GM21423 (cell line): ENCODE measurements around the gene CLDN4.
"Not testable (repeated sequence)": the region's sequence is repeated elsewhere in the genome, so short reads cannot be mapped to it uniquely, and the experiment has no call there.

ENCODE experiments used
- ATAC-seq: cut with Tn5 transposase; IDR thresholded peaks from one replicate; pipeline ENCODE4 v1.9.1; 2021; ENCODE audit warnings: mild to moderate bottlenecking, moderate library complexity; ENCODE audit not compliant: unreplicated experiment

Gene CLDN4

DNA sequence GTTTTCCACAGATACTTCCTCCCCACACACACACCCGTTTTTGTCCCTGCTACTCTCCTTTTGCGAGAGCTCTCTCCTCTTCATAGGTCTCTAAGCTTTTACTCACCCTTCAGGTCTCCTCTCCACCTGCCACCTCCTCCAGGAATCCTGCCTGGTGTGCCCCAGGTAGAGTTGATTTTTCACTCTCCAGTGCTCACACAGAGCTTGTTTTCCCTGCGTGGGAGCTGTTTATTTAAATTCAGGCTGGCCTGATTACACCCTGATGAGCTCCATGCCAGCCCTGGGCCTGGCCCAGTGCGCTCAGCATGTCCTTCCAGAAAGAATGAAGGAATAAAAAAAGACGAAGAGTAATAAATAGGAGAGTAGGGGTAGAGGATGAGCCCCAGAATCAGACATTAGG lies 7.5 kb upstream of the CLDN4 start:
- ATAC-seq, result no peak

DNA sequence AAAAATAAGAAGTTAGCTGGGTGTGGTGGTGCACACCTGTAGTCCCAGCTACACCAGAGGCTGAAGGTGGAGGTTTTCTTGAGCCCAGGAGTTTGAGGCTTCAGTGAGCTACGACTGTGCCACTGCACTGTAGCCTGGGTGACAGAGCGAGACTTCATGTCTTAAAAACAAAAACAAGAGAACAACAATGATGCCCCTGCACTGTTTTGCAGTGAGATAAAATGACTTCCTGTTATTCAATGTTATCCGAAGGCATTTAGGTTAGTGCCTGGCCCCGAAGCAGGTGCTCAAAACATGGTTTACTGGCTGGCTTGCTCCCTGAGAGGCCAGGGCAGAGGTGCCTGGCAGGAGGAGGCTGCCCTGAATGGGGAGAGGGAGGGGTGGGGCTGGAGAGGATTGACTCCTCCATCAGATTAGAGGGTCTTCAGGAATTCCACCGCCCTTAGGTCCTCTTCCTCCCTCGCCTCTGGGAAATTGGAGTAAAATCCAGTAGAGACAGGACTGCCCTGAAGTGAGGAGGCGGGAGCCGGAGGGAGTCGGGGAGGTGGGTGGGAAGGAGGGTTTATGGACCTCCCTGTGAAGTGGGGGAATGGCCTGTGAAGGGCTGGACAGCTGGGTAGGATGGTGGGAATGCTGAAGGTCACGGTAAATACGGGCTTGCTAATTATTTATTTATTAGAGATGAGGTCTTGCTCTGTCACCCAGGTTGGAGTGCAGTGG lies 6.8 kb upstream of the CLDN4 start:
- no peak for ATAC-seq

DNA sequence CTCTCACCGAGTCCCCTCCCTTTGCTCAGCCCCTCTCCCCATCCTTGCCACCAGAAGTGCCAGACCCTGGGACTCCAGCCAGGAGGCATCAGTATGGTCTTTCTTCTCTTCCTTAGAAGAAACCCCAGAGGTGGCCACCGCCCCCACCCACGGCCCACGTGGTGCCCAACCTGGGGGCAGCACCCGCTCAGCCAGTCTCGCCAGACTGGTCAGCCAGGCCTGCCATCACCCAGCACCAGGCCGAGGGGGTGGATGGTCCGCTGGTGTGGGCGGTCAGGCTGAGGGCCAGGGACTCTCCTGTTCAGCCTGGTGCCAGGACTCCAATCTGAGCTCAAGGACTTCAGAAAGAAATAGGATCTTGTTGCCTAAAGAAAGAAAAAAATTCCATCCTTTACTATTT lies 5.8 kb upstream of the CLDN4 start:
- no peak for ATAC-seq

DNA sequence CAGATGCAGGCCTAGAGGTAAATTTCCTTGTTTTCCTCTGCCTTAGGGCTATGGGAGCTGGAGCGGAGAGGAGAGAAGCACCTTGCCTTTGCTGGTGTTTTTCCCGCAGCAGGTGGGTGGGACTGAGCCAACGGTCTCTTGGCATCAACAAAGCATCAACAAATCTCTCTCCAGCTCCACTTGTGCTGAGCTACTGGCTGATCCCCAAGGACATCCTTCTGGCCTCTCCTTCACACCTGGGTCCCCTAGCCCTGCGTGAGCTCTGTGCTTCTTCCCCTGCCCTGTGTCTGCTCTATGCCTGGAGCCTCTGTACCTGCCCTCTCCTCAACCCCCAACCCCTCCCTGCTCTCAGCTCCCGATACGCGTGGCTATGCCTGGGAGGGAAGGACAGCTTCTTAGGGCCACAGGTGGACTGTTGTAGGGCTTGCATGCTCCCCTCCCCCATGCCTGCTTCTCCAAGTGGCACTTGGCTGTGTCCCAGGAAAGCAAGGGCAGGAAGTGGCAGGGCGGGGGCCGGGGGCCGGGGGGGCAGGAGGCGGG lies 3.2 kb upstream of the CLDN4 start:
- no peak for ATAC-seq

DNA sequence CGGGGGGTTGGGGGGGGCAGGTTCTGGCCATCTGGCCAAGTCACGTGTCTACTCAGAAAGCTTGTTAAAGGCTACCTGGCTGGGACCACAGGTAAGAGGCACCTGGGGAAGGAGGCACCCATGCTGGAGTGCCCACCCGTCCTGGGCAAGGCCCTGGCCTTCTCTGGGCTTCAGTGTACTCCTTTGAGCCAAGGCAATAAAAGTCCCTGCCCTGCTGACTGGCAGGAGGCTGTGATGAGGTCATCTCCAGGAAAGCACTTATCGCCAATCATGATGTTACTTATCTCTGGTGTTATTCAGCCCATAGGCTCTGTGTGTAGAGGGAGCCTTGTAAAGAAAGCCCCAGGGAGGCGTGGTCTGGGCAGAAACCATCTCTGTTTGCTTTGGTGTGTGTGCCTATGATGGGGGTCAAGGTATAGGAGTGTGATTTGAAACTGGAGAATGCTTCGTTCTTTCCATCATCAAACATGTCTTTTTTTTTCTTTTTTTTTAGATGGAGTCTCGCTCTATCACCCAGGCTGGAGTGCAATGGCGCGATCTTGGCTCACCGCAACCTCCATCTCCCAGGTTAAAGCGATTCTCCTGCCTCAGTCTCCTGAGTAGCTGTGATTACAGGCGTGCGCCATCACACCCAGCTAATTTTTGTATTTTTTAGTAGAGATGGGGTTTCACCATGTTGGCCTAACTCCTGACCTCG lies 2.5 kb upstream of the CLDN4 start:
- ATAC-seq, result no peak

DNA sequence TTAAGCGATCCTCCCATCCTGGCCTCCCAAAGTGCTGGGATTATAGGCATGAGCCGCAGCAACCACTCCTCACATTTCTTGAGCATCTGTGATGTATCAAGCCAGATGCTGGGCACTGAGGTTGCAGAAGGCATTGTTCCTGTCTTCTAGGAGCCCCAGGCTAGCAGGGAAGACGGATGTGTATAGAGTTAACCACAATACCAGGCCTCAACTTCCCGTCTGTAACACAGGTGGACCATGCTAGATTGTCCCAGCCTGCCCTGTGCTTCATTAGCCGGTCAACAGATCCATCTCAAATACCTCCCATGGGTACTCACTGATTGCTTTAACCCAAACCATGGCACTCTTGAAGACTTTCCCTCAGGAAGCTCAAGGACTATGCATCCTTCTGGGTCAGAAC lies 1.8 kb upstream of the CLDN4 start:
- ATAC-seq, result no peak

DNA sequence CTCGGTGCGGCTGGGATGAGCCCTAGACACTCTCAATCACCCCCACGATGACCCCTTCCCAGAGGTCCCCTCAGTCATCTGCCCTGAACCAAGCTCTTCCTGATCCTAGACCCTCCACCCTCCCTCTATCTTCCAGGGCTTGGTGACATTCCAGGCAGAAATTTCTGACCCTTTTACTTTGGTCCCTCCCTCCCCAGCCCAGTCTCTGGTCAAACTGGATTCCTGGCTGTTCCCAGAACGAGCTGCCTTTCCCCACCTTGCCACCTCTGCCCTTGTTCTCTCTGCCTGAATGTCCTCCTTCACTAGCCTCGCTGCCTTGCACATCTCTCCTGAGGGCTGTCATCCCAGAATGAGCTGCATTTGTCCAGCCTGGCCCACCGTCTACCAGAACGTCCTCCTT lies 1.3 kb upstream of the CLDN4 start:
- ATAC-seq, result no peak

DNA sequence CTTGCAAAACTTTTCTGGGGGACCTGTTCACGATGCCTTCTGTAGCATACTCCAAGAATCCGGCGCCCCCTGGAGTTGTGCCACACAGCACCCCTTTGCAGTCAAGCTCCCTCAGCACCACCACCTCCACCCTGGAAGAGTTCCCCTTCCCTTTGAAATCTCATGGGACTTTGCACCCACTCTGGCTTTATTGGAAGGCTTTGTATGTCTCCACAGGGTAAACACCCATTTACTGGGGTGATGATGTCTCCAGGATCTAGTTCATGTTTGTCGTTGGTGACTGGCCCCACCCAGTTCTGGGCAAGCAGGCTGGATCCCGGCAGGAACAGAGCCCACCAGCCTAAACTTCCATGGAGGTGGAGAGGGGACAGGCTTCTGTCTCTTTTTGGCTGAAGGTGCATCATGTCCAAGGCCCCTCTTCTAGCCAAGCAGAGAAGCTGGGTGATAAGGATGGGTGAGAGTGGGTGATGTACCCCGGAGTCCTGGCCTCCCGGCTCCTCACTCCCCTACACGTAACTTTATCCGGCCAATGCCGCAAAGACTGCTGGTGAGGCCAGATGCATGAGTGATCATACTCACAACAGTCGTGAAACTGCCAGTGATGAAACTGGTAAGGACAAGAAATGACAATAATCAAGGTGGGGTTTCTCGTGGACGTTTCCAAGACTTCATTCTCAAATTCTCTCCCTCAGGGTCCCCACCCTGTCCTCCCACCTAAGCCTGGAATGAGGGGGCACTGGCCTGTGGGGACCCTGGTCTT lies 695 bp upstream of the CLDN4 start:
- no peak for ATAC-seq

DNA sequence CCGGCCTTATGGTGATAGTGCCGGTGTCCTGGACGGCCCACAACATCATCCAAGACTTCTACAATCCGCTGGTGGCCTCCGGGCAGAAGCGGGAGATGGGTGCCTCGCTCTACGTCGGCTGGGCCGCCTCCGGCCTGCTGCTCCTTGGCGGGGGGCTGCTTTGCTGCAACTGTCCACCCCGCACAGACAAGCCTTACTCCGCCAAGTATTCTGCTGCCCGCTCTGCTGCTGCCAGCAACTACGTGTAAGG lies 713 bp downstream of the CLDN4 start:
- no peak for ATAC-seq

DNA sequence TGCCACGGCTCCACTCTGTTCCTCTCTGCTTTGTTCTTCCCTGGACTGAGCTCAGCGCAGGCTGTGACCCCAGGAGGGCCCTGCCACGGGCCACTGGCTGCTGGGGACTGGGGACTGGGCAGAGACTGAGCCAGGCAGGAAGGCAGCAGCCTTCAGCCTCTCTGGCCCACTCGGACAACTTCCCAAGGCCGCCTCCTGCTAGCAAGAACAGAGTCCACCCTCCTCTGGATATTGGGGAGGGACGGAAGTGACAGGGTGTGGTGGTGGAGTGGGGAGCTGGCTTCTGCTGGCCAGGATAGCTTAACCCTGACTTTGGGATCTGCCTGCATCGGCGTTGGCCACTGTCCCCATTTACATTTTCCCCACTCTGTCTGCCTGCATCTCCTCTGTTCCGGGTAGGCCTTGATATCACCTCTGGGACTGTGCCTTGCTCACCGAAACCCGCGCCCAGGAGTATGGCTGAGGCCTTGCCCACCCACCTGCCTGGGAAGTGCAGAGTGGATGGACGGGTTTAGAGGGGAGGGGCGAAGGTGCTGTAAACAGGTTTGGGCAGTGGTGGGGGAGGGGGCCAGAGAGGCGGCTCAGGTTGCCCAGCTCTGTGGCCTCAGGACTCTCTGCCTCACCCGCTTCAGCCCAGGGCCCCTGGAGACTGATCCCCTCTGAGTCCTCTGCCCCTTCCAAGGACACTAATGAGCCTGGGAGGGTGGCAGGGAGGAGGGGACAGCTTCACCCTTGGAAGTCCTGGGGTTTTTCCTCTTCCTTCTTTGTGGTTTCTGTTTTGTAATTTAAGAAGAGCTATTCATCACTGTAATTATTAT lies 1.2 kb downstream of the CLDN4 start:
- no peak for ATAC-seq

DNA sequence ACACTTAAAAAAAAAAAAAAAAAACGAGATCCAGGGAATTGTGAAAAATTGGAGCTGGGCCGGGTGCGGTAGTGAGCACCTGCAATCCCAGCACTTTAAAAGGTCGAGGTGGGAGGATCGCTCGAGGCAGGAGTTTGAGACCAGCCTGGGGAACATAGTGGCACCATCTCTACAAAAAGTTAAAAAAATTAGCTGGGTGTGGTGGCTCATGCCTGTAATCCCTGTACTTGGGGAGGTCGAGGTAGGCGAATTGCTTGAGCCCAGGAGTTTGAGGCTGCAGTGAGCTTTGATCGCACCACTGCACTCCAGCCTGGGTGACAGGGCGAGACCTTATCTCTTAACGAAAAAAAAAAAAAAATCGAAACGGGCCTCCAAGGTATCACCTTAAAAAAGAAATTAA lies 2.0 kb downstream of the CLDN4 start:
- ATAC-seq, result no peak

DNA sequence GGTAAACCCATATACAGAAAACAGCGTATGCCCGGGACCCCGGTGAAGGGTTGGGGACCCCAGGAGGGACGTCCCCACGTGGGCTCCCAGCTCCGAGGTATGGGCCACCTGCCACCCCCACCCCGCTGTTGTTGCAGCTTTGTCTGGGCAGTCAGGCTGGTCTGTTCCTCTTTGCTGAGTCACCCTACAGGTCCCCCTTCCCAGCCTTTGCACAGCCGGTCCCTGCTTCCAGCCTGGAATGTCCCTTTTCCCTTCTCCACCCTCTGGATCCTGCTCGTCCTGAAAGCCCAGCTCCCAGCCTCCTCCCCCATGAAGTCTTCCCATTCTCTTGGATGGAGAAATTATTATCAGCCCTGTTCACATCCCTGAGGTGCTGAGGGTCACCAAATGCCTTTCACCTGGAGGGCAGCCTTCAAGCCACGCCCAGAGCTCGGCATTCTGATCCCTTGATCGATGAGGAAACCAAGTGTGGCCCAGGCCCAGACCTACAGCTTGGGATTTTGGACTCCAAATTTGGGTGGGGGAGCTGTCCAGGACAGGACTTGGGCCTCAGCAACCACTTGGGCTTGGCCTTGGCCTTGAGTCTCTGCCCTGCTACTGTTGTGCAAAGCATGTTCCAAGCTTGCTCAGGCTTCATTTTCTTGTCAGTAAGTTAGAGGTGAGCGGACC lies 2.6 kb downstream of the CLDN4 start:
- ATAC-seq, result no peak

DNA sequence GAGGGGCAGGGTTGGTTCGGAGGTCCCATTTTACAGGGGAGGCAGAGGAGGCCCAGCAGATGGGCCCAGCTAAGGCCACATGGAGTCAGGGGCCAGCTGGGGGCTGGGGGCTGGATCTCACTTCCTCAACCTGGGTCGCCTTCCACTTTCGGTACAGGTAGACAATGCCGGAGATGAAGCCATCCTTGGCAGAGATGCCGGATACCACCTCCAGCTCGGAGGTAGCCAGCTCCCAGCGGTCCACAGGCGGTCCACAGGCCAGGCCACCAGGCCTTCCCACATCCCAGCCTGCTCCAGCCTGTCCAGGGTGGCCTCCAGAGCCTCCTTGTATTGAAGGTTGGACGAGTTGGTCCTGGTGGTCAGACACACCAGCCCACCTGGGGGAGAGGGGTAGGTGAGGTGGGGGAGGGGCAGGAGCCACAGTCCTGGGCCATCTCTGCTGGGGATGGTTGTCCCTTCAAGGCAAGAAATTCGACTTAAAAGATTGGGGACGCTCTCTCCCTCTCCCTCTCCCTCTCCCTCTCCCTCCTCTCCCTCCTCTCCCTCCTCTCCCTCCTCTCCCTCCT lies 3.9 kb downstream of the CLDN4 start:
- no peak for ATAC-seq

DNA sequence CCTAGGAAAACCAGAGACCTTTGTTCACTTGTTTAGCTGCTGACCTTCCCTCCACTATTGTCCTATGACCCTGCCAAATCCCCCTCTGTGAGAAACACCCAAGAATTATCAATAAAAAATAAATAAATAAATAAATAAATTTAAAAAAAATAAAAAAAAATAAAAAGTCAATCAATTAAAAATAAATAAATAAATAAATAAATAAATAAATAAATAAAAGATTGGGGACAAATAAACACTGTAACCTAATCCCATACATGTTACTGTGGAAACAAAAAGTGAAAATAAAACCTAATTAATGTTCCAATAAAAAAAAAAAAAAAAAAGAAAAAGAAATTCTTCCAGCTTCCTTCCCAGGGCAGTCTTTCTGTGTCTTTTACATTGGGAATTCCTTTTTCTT lies 6.4 kb downstream of the CLDN4 start:
- not testable (repeated sequence) for ATAC-seq

DNA sequence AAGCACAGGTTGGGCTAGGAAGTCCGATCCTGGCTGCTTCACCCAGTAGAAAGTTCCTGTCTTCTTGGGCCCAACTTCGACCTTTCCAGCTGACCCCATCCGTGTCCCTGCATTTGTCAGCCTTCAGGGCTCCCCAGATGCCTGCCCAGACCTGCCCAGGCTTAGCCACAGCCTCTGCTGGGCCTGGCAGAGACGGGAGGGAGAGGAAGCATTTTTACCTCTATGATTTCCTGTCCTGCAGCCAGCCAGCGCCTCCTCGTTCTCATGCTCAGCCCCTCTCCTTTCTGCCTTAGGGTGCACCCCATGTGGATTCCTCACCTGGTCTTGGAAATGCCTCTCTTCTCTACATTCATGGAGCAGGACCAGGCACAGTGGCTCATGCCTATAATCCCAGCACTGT lies 7.8 kb downstream of the CLDN4 start:
- ATAC-seq, result no peak

DNA sequence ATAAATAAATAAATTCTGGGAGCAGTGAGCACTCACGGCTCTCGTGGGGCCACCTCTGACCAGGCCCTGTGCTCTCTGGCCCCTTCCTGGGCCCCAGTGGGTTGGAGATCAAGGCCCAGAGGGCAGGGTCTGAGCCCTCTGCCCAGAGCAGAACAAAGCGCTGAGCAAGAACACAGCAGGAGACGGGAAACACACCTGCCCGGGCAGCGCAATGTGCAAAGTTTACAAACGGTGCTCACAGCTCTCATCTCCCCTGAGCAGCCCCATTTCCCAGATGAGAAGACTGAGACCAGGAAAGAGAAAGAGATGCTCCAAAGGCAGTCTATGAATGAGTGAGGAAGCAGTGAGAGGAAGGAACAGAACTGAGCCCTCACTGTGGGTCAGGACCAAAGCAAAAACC lies 8.5 kb downstream of the CLDN4 start:
- ATAC-seq, result no peak

DNA sequence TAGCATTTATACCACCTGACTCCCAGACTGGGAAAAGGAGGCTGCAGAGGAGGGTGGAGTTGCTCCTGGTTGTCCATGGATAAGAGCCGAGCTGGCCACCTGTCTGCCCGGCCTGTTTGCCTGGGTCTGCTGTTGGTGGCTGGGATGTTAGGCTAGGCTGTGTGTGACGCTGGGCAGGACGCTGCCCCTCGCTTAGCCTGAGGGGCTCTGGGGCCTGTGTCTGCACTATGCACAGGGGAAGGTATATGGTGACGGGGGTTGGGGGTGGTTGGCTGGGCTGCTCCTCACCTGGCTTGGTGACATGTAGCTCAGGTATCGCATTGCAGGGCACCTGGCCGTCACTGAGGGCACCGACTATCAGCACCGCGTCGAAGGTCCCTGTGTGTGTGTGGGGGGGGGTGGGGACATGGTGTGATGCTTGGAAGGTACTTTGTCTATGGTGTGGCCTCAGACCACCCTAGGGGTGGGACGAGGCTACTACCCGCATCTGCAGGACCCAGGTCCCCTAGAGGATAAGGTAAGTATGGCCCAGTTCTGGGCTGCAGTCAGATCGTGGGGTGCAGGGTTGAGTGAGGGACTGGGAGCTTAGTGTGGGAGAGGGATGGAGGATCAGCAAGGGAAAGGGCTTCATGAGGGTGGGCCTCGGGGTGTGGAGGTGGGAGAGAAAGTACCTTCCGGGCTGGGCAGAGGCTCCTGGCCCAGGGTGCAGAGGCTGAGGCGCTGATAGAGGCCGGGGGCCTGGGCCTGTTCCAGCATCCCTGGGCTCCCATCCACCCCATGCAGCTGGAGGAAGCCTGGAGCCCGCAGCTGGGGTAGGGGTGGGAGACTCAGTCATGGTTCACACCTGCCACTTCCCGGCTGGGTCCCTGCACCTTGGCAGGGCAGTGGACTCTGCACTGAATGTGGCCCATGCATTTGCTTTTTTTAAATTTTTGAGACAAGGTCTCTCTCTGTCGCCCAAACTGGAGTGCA lies 9.2 kb downstream of the CLDN4 start:
- no peak for ATAC-seq

DNA sequence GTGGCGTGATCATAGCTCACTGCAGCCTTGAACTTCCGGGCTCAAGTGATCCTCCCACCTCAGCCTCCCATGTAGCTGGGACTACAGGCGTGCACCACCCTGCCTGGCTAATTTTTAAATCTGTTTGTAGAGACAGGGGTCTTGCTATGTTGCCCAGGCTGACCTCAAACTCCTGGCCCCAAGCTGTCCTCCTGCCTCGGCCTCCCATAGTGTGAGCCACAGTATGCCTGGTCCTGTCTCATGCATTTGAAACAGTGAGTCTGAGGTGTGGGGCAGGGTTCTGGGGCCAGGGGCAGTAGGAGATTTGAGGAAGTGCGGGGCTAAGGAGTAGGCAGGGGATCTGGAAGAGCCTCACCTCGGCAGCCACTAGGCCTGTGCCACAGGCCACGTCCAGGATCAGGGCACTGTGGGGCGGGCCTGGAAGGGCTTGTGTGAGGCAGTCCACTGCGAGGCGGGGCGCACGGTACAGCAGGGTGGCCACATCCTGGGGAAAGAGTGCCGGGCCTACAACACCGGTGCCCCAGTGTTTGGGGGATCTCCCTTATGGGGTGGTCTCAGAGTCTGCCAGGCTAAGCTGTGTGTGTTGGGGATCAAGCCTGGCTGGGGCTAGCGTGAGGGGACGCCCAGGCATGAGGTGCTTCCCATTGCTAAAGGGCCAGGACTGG lies 10.1 kb downstream of the CLDN4 start:
- no peak for ATAC-seq

DNA sequence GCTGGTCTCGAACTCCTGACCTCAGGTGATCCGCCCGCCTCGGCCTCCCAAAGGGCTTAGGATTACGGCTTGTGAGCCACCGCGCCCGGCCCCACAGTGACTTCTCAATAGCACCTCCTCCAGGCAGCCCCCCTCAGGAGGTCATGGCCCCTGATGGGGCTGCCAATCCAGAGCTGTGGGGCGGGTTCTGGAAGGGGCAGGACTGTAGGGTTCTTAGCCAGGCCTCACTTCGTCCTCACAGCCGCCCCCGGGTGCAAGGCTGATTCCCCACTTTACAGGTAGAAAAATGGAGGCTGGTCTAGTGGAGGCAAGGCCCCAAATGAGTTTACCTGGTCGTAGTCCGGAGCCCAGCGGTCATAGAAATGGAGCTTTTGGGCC lies 10.9 kb downstream of the CLDN4 start:
- no peak for ATAC-seq
